Cardiac muscle cell (in vitro differentiated cells and primary cell): Measurements from ENCODE around the gene NMB. TPM values are rescaled to one million over a fixed set of nuclear protein-coding genes. Genes with fewer than 3 reads are reported as not detected.
A peak's percentile ranks its signal among the peaks of the same experiment; 100 is the strongest.

Experiments
- DNase-seq, 2 donors: peaks; one replicate each; pipeline versions ENCODE4 v3.0.0 to v3.0.0-alpha.2; 2010 to 2017; ENCODE audit warnings: low read depth in 1 of 2, low spot score in 1 of 2
- H3K27ac ChIP-seq: fragments of 200-600 bp; sonication (generic); 2 replicates; pipeline ENCODE4 v1.5.1; 2016
- H3K27me3 ChIP-seq: fragments of 200-600 bp; sonication (generic); 2 replicates; pipeline ENCODE4 v1.6.0; 2016; ENCODE audit warnings: control low read depth
- H3K36me3 ChIP-seq: fragments of 200-600 bp; sonication (generic); 2 replicates; pipeline ENCODE4 v1.5.1; 2016; ENCODE audit warnings: control low read depth
- H3K4me1 ChIP-seq: fragments of 200-600 bp; sonication (generic); 2 replicates; pipeline ENCODE4 v1.8.1; 2017; ENCODE audit warnings: low read depth, mild to moderate bottlenecking, mixed run types
- H3K4me3 ChIP-seq: fragments of 200-600 bp; sonication (generic); 2 replicates; pipeline ENCODE4 v1.5.1; 2016; ENCODE audit warnings: mild to moderate bottlenecking
- H3K9me3 ChIP-seq: fragments of 200-600 bp; sonication (generic); 2 replicates; pipeline ENCODE4 v1.5.1; 2017; ENCODE audit warnings: low read depth, mild to moderate bottlenecking, control low read depth
- polyA plus RNA-seq: library from polyadenylated mRNA; unstranded; fragments of >200 nt; fragmentation: Nextera tagmentation; extraction: Ambion mirVana; gene quantifications from 2 replicates; pipeline ENCODE4 v1.2.1, GENCODE V29; 2016
- total RNA-seq: library from RNA; depleted of rRNA; stranded (reverse); fragments of >200 nt; gene quantifications from 2 replicates; pipeline ENCODE4 v1.2.3, GENCODE V29; 2016
- TF ChIP-seq, protein P1 (sequence below): IDR thresholded peaks from 2 replicates; pipeline ENCODE4 v1.5.1; 2012; ENCODE audit warnings: low read depth, mild to moderate bottlenecking, low read length

The NMB gene
- total and polyA plus RNA-seq, 2 experiments from 2014 or later = 4.1 to 9.0 TPM

DNA sequence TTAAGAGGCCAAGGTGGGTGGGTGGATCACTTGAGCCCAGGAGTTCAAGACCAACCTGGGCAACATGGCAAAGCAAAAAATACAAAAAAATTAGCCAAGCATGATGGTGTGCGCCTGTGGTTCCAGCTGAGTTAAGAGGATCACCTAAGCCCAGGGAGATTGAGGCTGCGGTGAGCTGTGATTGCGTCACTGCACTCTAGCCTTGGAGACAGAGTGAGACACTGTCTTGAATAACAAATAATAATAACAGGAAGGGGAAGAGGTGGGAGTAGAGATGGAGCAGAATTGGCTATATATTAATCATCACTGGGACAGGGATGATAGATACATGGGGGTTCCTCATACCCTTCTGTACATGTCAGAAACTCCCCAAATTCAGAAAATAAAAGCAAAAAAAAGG is 23.8 kb upstream of the NMB start:
- H3K36me3 ChIP-seq = peaks cover 33% of the 10 kb centered on the region
- no peaks in the 10 kb centered on the region for H3K27me3 ChIP-seq
- DNase-seq = peak in 1 of 2 donors; percentile 83
- TF ChIP-seq, protein P1, sequence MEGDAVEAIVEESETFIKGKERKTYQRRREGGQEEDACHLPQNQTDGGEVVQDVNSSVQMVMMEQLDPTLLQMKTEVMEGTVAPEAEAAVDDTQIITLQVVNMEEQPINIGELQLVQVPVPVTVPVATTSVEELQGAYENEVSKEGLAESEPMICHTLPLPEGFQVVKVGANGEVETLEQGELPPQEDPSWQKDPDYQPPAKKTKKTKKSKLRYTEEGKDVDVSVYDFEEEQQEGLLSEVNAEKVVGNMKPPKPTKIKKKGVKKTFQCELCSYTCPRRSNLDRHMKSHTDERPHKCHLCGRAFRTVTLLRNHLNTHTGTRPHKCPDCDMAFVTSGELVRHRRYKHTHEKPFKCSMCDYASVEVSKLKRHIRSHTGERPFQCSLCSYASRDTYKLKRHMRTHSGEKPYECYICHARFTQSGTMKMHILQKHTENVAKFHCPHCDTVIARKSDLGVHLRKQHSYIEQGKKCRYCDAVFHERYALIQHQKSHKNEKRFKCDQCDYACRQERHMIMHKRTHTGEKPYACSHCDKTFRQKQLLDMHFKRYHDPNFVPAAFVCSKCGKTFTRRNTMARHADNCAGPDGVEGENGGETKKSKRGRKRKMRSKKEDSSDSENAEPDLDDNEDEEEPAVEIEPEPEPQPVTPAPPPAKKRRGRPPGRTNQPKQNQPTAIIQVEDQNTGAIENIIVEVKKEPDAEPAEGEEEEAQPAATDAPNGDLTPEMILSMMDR = no peak
- no peak overlapping the region for H3K4me3 ChIP-seq
- no peak overlapping the region for H3K27ac ChIP-seq
- no peaks in the 10 kb centered on the region for H3K9me3 ChIP-seq
- H3K4me1 ChIP-seq = no peaks in the 10 kb centered on the region

DNA sequence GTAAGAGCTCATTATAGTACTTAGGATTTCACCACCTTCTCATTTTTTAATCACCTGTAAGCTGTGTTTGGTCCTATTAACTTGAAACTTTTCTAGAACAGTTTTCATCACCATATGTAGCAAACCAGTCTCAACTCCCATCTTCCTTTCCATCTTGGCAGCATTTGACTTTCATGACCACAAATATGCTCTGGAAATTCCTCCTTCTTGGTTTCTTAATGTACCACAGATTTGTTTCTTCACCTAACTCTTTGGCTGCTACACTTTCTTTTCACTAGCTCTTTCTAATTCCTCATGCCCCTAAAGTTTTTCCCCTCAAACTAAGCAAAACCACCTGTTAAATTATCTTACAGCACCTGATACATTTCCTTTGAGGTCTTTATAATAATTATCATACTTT is 13.2 kb upstream of the NMB start:
- peak in 1 of 2 donors; percentile 89 for DNase-seq
- Histone ChIP-seq H3K36me3 (peaks cover 51% of the 10 kb centered on the region), H3K9me3 (no peaks in the 10 kb centered on the region), H3K27me3 (no peaks in the 10 kb centered on the region), H3K4me1 (no peaks in the 10 kb centered on the region), H3K27ac (no peak overlapping the region), H3K4me3 (no peak overlapping the region)
- TF ChIP-seq, protein P1 = no peak

DNA sequence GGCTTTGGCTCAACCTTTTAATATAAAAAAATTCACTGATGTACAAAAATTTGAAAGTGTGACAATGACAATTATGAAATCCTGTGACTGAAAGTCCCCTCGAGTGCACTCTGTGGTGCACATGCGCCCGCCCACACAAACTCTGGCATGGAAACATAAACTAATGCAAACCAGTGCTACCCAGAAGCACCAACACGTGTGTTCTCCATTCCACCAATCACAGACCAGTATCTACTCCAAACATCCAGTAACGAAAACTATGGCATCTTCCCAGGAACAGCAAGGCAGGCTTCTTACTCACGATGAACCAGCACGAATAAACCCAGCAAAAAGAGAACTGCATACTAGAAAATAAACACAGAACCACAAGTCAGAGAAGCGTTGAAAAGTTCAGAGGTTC is 11.7 kb upstream of the NMB start:
- Histone ChIP-seq H3K9me3 (no peaks in the 10 kb centered on the region), H3K27me3 (no peaks in the 10 kb centered on the region), H3K4me1 (no peaks in the 10 kb centered on the region), H3K36me3 (peaks cover 54% of the 10 kb centered on the region), H3K4me3 (no peak overlapping the region), H3K27ac (no peak overlapping the region)
- DNase-seq = no peak
- TF ChIP-seq, protein P1 = no peak

DNA sequence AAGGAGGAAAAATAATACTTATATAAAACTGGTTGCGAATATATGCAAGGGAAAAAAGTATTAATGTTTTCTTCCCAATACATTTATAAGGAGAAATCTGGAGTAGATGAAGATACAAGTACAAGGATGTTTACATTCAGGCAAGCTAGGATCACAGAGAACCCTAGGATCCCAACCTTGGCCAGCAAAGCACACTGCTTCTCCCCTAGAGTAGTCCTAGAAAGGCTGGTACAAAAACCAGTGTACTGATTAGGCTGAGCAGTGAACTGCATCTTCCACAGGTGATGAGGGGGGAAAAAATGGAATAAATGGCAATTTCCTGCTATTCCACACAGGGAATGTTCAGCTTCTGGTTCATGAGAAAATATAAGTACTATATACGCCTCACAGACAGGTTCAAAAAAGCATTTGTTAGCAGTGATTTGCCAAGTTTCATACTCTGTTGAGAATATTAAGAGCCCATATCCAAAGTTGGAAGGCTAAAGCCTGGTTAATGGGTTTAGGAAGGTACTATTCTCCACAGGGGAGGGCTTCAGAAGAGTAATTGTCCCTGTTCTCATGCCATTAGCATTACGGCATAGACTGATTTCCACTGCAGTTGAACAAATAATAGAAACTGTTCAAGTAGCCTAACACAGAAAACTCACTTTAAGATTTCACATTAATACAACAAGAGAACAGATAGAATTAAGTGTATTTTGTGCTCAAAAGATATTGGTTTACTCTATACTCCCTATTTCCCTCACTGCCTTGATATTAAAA is 10.4 kb upstream of the NMB start:
- Histone ChIP-seq H3K27me3 (no peaks in the 10 kb centered on the region), H3K9me3 (no peaks in the 10 kb centered on the region), H3K4me3 (no peak overlapping the region), H3K27ac (no peak overlapping the region), H3K4me1 (no peaks in the 10 kb centered on the region), H3K36me3 (peaks cover 50% of the 10 kb centered on the region)
- TF ChIP-seq, protein P1 = no peak
- no peak for DNase-seq

DNA sequence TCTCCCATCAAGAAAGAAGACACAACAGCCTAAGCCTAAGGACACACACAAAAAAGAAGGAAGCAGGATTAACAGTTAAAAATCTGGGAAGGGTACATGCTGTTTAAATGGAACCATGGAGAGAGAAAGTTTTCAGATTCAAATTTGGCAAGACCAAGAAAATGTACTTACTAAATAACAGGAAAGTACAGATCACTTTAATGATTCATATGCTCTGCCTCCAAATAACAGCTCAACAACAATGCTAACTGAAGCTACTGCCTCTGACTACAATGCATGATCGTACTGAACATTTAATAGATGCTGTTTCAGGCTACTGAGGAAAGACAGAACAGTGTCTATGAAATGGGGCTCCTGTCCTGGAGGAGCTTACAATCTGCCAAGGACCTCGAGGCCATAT is 8.4 kb upstream of the NMB start:
- DNase-seq = no peak

More for the DNA sequence above, 8.4 kb upstream of the NMB start:
- no peaks in the 10 kb centered on the region for H3K4me1 ChIP-seq
- TF ChIP-seq, protein P1 = no peak
- H3K36me3 ChIP-seq = peaks cover 46% of the 10 kb centered on the region
- H3K27ac ChIP-seq = no peak overlapping the region
- no peak overlapping the region for H3K4me3 ChIP-seq
- H3K27me3 ChIP-seq = no peaks in the 10 kb centered on the region
- no peaks in the 10 kb centered on the region for H3K9me3 ChIP-seq
